Neural crest cell (in vitro differentiated cells): Measurements from ENCODE around the gene SCYL1. TPM values are rescaled to one million over a fixed set of nuclear protein-coding genes. Genes with fewer than 3 reads are reported as not detected.

ENCODE experiments used
- DNase-seq: peaks from one replicate; pipeline ENCODE4 v3.0.0; 2021; ENCODE audit warnings: low read depth, mixed read lengths, low spot score
- H3K27ac Mint-ChIP-seq: one replicate; pipeline ENCODE4 v1.8.0; 2021; ENCODE audit warnings: mild to moderate bottlenecking, mixed read lengths; ENCODE audit not compliant: unreplicated experiment
- H3K27me3 Mint-ChIP-seq: 2 replicates; pipeline ENCODE4 v1.8.0; 2021; ENCODE audit warnings: low read depth, mild to moderate bottlenecking, mixed read lengths
- H3K36me3 Mint-ChIP-seq: 2 replicates; pipeline ENCODE4 v1.8.0; 2021; ENCODE audit warnings: low read depth, mild to moderate bottlenecking, mixed read lengths
- H3K4me1 Mint-ChIP-seq: 2 replicates; pipeline ENCODE4 v1.8.0; 2021; ENCODE audit warnings: mixed read lengths
- H3K4me3 Mint-ChIP-seq: one replicate; pipeline ENCODE4 v1.8.0; 2021; ENCODE audit warnings: mild to moderate bottlenecking, mixed read lengths
- H3K9me3 Mint-ChIP-seq: 2 replicates; pipeline ENCODE4 v1.8.0; 2021; ENCODE audit warnings: mixed read lengths
- CTCF ChIP-seq: fragments of 200-600 bp; sonication (generic); conservative IDR thresholded peaks from 2 replicates; pipeline ENCODE4 v1.5.0; 2021; ENCODE audit warnings: antibody characterized with exemption, mild to moderate bottlenecking
- total RNA-seq: library from RNA; stranded (reverse); gene quantifications from 2 replicates; pipeline ENCODE4 v1.2.1, GENCODE V29; 2021

The SCYL1 gene
- total RNA-seq, 1 donor from 2014 or later: 68.8 TPM

GRCh38 chr11:65558002-65558929, 33.4 kb downstream of the SCYL1 start, which contains the start of gene LTBP3:
Gene LTBP3, minus strand, starts transcription at chr11:65558359. Its CDS starts 400 bp downstream, at chr11:65557959.
- no peak for DNase-seq
- peak within 1 kb of the TSS; percentile 52 for H3K27ac Mint-ChIP-seq

GRCh38 chr11:65558930-65559509, 34.1 kb downstream of the SCYL1 start:
- Mint-ChIP-seq H3K27me3 (peaks cover 17% of the 10 kb centered on the region), H3K4me3 (peak overlapping the region; percentile 74), H3K36me3 (no peaks in the 10 kb centered on the region), H3K4me1 (peaks cover 46% of the 10 kb centered on the region), H3K27ac (peak overlapping the region; percentile 35), H3K9me3 (no peaks in the 10 kb centered on the region)
- no peak for TF ChIP-seq CTCF
- DNase-seq: no peak

More at GRCh38 chr11:65558002-65558929, 33.4 kb downstream of the SCYL1 start, which contains the start of gene LTBP3:
- H3K9me3 Mint-ChIP-seq: no peaks in the 10 kb centered on the region
- H3K27me3 Mint-ChIP-seq: peaks cover 17% of the 10 kb centered on the region
- peaks cover 46% of the 10 kb centered on the region for H3K4me1 Mint-ChIP-seq
- H3K4me3 Mint-ChIP-seq: peak within 1 kb of the TSS; percentile 84
- TF ChIP-seq CTCF: no peak
- no peaks in the 10 kb centered on the region for H3K36me3 Mint-ChIP-seq

DNA sequence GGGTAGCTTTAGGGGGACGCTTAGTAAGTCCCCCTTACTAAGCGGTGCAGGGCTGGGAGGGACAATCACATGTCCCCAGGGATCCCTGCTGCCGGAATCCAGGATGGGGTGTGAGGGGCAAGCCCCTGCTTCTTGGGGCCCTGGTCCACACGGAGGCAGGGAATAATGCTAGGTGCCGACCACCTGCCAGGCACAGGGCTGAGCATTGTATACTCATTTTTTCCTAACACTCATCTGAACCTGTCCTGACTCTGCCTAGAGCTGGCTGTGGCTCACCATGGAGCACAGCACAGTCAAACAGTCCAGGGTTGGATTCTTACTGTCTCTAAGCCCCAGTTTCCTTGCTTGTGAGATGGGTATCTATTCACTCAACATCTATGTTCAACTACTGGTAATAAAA, 34.7 kb downstream of the SCYL1 start:
- peak overlapping the region; percentile 35 for H3K27ac Mint-ChIP-seq
- H3K4me1 Mint-ChIP-seq: peaks cover 43% of the 10 kb centered on the region
- peaks cover 13% of the 10 kb centered on the region for H3K27me3 Mint-ChIP-seq
- no peak for TF ChIP-seq CTCF
- no peaks in the 10 kb centered on the region for H3K9me3 Mint-ChIP-seq
- no peaks in the 10 kb centered on the region for H3K36me3 Mint-ChIP-seq
- H3K4me3 Mint-ChIP-seq: peak overlapping the region; percentile 62
- no peak for DNase-seq

DNA sequence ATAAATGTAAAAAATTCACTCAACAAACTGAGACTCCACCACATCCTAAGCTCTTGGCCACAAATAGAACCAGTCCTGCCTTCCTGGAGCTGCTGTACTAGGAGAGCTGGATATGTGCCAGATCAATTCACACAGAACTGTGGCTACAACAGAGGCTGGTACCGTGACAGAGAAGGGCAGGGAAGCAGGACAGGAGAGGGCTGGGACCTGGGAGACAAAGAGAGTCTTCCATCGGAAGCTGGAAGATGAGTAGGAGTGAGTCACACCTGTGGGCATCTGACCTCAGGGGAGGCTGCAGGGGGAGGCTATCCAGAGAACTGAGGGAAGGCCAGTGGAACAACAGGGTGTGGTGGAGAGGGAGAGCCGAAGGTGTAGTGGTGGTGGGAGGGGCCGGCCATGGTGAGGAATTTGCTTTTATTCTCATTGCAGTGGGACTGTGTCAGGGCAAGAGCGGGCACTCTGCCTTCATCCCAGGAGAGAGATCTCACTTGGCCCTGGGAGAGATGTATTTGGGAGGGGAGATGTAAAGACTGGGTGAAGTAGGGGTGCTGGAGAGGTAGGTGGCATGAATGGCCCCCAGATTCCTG, 35.2 kb downstream of the SCYL1 start:
- no peak for TF ChIP-seq CTCF
- no peaks in the 10 kb centered on the region for H3K9me3 Mint-ChIP-seq
- no peak overlapping the region for H3K27ac Mint-ChIP-seq
- DNase-seq: no peak
- H3K4me3 Mint-ChIP-seq: peak overlapping the region; percentile 28
- H3K4me1 Mint-ChIP-seq: peaks cover 38% of the 10 kb centered on the region
- H3K36me3 Mint-ChIP-seq: no peaks in the 10 kb centered on the region
- H3K27me3 Mint-ChIP-seq: peaks cover 8% of the 10 kb centered on the region

DNA sequence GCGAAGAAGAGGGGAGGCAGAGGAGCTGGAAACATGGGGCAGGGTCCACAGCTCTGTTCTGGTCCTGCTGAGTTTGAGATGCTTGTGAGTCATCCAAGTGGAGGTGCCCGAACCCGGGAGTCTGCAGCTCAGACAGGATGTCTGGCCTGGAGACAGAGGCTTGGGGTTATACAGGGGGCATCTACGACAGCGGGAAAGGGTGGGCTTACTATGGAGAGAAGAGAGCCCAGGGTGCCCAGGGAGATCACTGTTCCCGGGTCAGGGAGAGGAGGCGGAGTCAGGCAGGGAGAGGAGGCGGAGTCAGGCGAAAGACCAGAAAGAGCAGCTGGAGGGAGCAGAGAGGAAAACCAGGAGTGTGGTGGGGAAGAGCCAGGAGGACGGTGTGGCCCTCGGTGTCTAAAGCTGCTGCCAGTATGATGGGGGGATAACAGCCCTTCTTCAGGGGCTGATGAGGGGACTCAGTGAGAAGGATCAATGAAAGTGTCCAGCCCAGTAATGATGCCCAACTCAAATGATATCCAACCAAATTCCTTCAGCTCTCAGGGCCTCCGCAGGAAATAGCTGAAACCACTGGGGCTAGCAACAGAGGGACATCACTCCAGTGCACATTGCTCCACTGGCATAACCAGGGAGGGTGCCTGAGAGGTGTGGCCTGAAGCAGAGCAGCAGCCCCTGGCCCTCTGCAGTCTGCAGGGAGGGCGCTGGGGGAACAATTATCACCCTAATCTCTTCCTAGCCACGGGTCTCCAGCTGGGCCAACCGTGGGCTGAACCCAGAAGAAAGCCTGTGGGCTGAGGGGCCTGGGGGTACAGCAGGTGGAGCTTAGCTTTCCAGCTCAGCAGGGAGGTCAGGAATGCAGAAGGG, 35.9 kb downstream of the SCYL1 start:
- Mint-ChIP-seq H3K36me3 (no peaks in the 10 kb centered on the region), H3K4me1 (peaks cover 33% of the 10 kb centered on the region), H3K4me3 (peak overlapping the region; percentile 28), H3K27ac (no peak overlapping the region), H3K9me3 (no peaks in the 10 kb centered on the region), H3K27me3 (peaks cover 5% of the 10 kb centered on the region)
- no peak for TF ChIP-seq CTCF
- no peak for DNase-seq
